Tibial nerve (tissue), 3 donors: ENCODE data around the gene STYK1.

Experiments
- CTCF ChIP-seq, 5 experiments: fragments of 200-600 bp in 3 of 5; fragments of 450-650 bp in 2 of 5; sonication (generic) in 3 of 5; IDR thresholded peaks; one replicate each; pipeline ENCODE4 v1.5.1; 2016 to 2019; ENCODE audit warnings: antibody characterized with exemption in 5 of 5, mild to moderate bottlenecking in 3 of 5, moderate library complexity in 2 of 5
- POLR2A ChIP-seq, 2 donors: fragments of 450-650 bp; IDR thresholded peaks; one replicate each; pipeline ENCODE4 v1.6.1; 2017; ENCODE audit warnings: antibody characterized with exemption in 2 of 2, mild to moderate bottlenecking in 2 of 2, moderate library complexity in 2 of 2

- TF ChIP-seq CTCF (IDR thresholded peaks at IDR 0.05) (no peak), POLR2A (IDR thresholded peaks at IDR 0.05) (no peak)
Observed at GRCh38 chr12:10716277-10716676, 42.4 kb upstream of the STYK1 start.
